Endothelial cell of umbilical vein (primary cell): ENCODE data around the gene SUGP2. TPM values are rescaled to one million over a fixed set of nuclear protein-coding genes. Genes with fewer than 3 reads are reported as not detected.

Experiments used
- BruUV-seq: library from RNA; stranded (reverse); fragments of 400-500 nt; replicated peaks from 2 replicates; lab custom pipeline; 2021; lab: Mats Ljungman, UMichigan
- CTCF ChIA-PET: fragments of 300-600, 350-600 bp; sonication (Branson Sonifier 250); formaldehyde crosslinking; loops from one replicate; lab custom pipeline; 2021; ENCODE audit warnings: antibody characterized with exemption, inconsistent platforms; lab: Charles Lee
- POLR2A ChIA-PET: fragments of 300-600, 350-600 bp; sonication (Branson Sonifier 250); formaldehyde crosslinking; loops from one replicate; lab custom pipeline; 2021; ENCODE audit warnings: antibody characterized with exemption, inconsistent platforms; lab: Charles Lee
- DNase-seq: peaks from one replicate; pipeline ENCODE4 v3.0.0-alpha.2; 2011; ENCODE audit warnings: low read depth, low spot score
- FAIRE-seq: peaks from 2 replicates; lab custom pipeline; 2011; peaks lifted over from hg19 to GRCh38; lab: Jason Lieb, UNC
- H2AFZ ChIP-seq: 2 replicates; pipeline ENCODE4 v1.6.0; 2012; ENCODE audit warnings: low read depth, low read length, control low read depth, inconsistent platforms
- H3K27ac ChIP-seq: 2 replicates; pipeline ENCODE4 v1.5.1; 2011; ENCODE audit warnings: low read depth, mild to moderate bottlenecking, control low read depth, low read length, moderate library complexity; ENCODE audit not compliant: insufficient read depth
- H3K27me3 ChIP-seq, 2 experiments: 2 replicates each; pipeline versions ENCODE4 v1.6.0 to v1.6.1; 2011; ENCODE audit warnings: low read length in 2 of 2, mixed read lengths in 1 of 2; ENCODE audit not compliant: control insufficient read depth in 2 of 2, insufficient read depth in 2 of 2
- H3K36me3 ChIP-seq, 2 experiments: 2 replicates in 1 of 2; 3 replicates in 1 of 2; pipeline ENCODE4 v1.5.1; 2011; ENCODE audit warnings: low read length in 2 of 2, mild to moderate bottlenecking in 1 of 2, moderate library complexity in 1 of 2; ENCODE audit not compliant: control insufficient read depth in 2 of 2, insufficient read depth in 2 of 2; ENCODE audit errors: extremely low read depth in 1 of 2
- H3K4me1 ChIP-seq: 3 replicates; pipeline ENCODE4 v1.5.1; 2011; ENCODE audit warnings: mild to moderate bottlenecking, low read length; ENCODE audit not compliant: control insufficient read depth, insufficient read depth; ENCODE audit errors: extremely low read depth
- H3K4me2 ChIP-seq: 2 replicates; pipeline ENCODE4 v1.6.1; 2011; ENCODE audit warnings: low read length, control low read depth, mixed read lengths; ENCODE audit not compliant: insufficient read depth
- H3K4me3 ChIP-seq, 3 experiments: fragments of 200-600 bp in 1 of 3; sonication (generic), shearing (Covaris generic) in 1 of 3; replicated peaks in 1 of 3; 2 replicates each; pipeline ENCODE4 v1.5.1; 2011 to 2016; ENCODE audit warnings: control low read depth in 3 of 3, low read length in 3 of 3, mild to moderate bottlenecking in 2 of 3, inconsistent platforms in 1 of 3, low read depth in 1 of 3, moderate library complexity in 1 of 3; ENCODE audit not compliant: insufficient read depth in 1 of 3
- H3K79me2 ChIP-seq: 2 replicates; pipeline ENCODE4 v1.6.0; 2012; ENCODE audit warnings: low read length, inconsistent platforms; ENCODE audit not compliant: control insufficient read depth, insufficient read depth
- H3K9ac ChIP-seq: replicated peaks from 2 replicates; pipeline ENCODE3; 2011; ENCODE audit warnings: low read length, control low read depth; ENCODE audit not compliant: insufficient read depth; ENCODE audit errors: extremely low read depth
- H3K9me1 ChIP-seq: replicated peaks from 3 replicates; pipeline ENCODE4 v1.6.0; 2011; ENCODE audit warnings: mild to moderate bottlenecking, low read length; ENCODE audit not compliant: control insufficient read depth, insufficient read depth; ENCODE audit errors: extremely low read depth
- H3K9me3 ChIP-seq: replicated peaks from 2 replicates; pipeline ENCODE4 v1.5.1; 2012; ENCODE audit warnings: low read length, inconsistent platforms; ENCODE audit not compliant: control insufficient read depth, insufficient read depth
- H4K20me1 ChIP-seq: replicated peaks from 2 replicates; pipeline ENCODE3; 2011; ENCODE audit warnings: mild to moderate bottlenecking, low read length; ENCODE audit not compliant: control insufficient read depth, insufficient read depth; ENCODE audit errors: extremely low read depth
- CTCF ChIP-seq, 2 donors: IDR thresholded peaks; 1 replicate in 1 of 2; 2 replicates in 1 of 2; pipeline ENCODE4 v1.5.1; 2011; ENCODE audit warnings: low read length in 2 of 2, mild to moderate bottlenecking in 2 of 2, moderate library complexity in 2 of 2, control low read depth in 1 of 2, inconsistent platforms in 1 of 2, low read depth in 1 of 2; ENCODE audit not compliant: insufficient read depth in 1 of 2; ENCODE audit errors: extremely low read depth in 1 of 2
- FOS ChIP-seq: IDR thresholded peaks from 2 replicates; pipeline ENCODE4 v1.6.1; 2011; ENCODE audit warnings: mild to moderate bottlenecking, low read length, moderate library complexity, borderline replicate concordance; ENCODE audit not compliant: insufficient read depth
- MAX ChIP-seq: IDR thresholded peaks from 2 replicates; pipeline ENCODE4 v1.6.1; 2011; ENCODE audit not compliant: insufficient read depth, insufficient read length
- MYC ChIP-seq: IDR thresholded peaks from one replicate; pipeline ENCODE4 v1.6.1; 2011; ENCODE audit warnings: mild to moderate bottlenecking, low read depth, low read length
- POLR2A ChIP-seq: IDR thresholded peaks from 2 replicates; pipeline ENCODE4 v1.6.1; 2012; ENCODE audit warnings: low read depth, mild to moderate bottlenecking, control low read depth, low read length
- POLR2AphosphoS5 ChIP-seq: IDR thresholded peaks from 2 replicates; pipeline ENCODE4 v1.6.1; 2012; ENCODE audit warnings: low read depth, mild to moderate bottlenecking, control low read depth, low read length, moderate library complexity; ENCODE audit not compliant: insufficient read depth
- dilution Hi-C: fragments of 300-500 bp; cut with MboI; formaldehyde crosslinking; loops from one replicate; pipeline ENCODE4 v1.15.0; 2019; ENCODE audit warnings: low sequenced_read_pairs; ENCODE audit not compliant: extremely low pct_ligation_motif_present
- intact Hi-C: fragments of 100-400 bp; cut with micrococcal nuclease; formaldehyde crosslinking; loops from one replicate; pipeline ENCODE4 v1.10.0; 2022
- polyA plus RNA-seq, 4 experiments: library from polyadenylated mRNA; depleted of rRNA in 3 of 4; stranded (reverse) in 3 of 4; unstranded in 1 of 4; fragments of >200 nt; gene quantifications; 2 replicates each; pipeline versions ENCODE4 v1.2.1 to v1.2.3, GENCODE V29; 2011 to 2012; ENCODE audit warnings: missing spikeins in 1 of 4
- total RNA-seq: library from RNA; stranded (reverse); gene quantifications from 2 replicates; pipeline ENCODE4 v1.2.3, GENCODE V29; 2021

The SUGP2 gene
- total and polyA plus RNA-seq, 2 donors (not counting 3 experiments of a cell fraction or from before 2014, with no cell fraction given) = 44.6 to 79.7 TPM

- no peak overlapping the region for H3K27ac ChIP-seq
- POLR2A ChIA-PET = no interaction called here
- peaks cover 0 to 8% of the 10 kb centered on the region in 2 experiments for H3K27me3 ChIP-seq
- peaks cover 16% of the 10 kb centered on the region for H3K4me1 ChIP-seq
- CTCF ChIA-PET = interaction anchor here (1.2 kb wide), 1 partner anchor 47 kb away, joined by 3 read pairs; no protein-coding TSS in a partner anchor
- no peak overlapping the region for H3K9ac ChIP-seq
- H3K4me3 ChIP-seq = no peak overlapping the region
- intact Hi-C loops (no loop called here), dilution Hi-C loops (no loop called here)
- H3K9me1 ChIP-seq = no peaks in the 10 kb centered on the region
- no peak for FAIRE-seq
- H3K36me3 ChIP-seq = no peaks in the 10 kb centered on the region
- DNase-seq = no peak
- H2AFZ ChIP-seq = no peak overlapping the region
- TF ChIP-seq FOS = no peak
- no peak for TF ChIP-seq MAX
- no peak for TF ChIP-seq CTCF (IDR thresholded peaks at IDR 0.05; ENCODE audit: extremely low read depth in 1 of 2, insufficient read depth in 1 of 2, low read depth in 1 of 2, low read length in 2 of 2)
- TF ChIP-seq MYC = no peak
- no peak for TF ChIP-seq POLR2A
- TF ChIP-seq POLR2AphosphoS5 = no peak
- no TSS peak for BruUV-seq
- H3K79me2 ChIP-seq = no peaks in the 10 kb centered on the region
- no peaks in the 10 kb centered on the region for H3K9me3 ChIP-seq
- H4K20me1 ChIP-seq = no peaks in the 10 kb centered on the region
- no peak overlapping the region for H3K4me2 ChIP-seq
Measured at GRCh38 chr19:18984251-18984650, 49.1 kb downstream of the SUGP2 start.
